GM12801 (cell line): ENCODE measurements around the gene NRN1L.

Experiments
- CTCF ChIP-seq: IDR thresholded peaks from one replicate; pipeline ENCODE4 v1.5.1; 2011; ENCODE audit warnings: control low read depth; ENCODE audit not compliant: insufficient read length; ENCODE audit errors: extremely low read depth

The NRN1L gene

DNA sequence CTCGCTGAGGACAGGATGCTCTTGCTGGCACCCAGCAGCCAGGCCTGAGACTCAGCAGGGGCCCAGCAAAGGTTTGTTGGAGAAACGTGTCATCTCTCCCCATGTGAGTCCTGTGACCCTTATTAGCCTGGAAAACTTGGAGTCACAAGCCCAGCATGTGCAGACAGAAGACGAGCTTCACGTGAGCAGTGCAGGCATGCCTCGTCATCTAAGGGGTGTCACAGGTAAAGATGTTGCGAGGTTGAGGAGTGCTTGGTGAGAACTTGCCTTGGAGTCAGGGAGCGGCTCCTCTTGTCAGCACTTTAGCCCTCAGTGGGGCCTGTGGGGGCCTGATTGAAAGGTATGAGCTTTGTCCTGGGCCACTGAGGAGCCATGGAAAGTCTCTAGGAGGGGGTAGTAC, 49.1 kb downstream of the NRN1L start:
- TF ChIP-seq CTCF, result no peak

DNA sequence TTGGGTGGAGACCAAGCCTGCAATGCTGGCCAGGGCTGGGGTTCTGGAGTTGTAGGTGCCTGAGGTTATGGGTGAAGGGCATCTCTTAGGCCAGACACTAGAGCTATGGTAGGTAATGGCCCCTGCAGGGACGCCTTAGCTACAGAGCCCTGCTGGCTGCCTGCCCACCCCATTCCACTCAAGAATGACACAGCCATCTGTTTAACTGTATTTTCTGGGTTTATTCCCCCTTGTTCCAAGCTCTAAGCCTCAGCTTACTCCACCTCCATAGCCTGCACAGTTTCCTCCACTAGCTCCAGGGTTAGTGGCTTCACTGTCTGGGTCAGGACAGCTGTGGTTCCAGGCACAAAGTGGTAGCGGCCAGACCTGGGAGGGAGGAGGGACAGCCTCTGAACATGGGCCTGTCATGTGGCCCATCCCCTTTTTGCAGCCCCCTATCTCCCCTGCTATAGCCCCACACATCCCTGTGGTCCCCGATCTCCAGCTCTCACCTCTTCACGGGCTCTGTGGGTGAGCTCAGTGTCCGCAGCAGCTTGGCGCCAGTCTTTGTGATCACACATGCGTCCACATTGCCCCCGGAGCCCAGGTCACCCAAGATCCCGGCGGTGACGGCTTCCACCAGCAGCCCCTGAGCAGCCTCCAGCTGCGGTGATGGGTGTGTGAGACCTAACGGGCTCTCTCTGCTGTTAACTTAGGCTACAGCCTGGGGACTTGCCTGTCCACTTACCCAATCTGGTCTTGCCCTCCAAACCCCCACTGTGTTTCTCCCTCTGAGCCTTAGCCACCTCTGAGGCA, 49.8 kb downstream of the NRN1L start:
- TF ChIP-seq CTCF, result no peak

DNA sequence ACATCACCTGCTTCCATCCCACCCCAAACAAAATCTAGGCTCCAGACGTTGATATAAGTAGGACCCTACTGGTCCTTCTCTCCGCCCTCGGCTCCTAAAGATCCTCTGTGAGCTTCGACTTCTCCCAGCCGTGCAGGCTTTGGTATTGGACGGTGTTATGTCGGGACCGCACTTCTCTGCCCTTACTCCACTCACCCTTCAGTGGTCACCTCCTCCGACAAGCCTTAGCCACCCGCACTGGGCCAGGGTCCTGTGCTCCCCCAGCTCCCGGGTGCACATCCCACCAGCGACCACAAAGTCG, 50.4 kb downstream of the NRN1L start:
- no peak for TF ChIP-seq CTCF

- TF ChIP-seq CTCF, result no peak
These were observed 50.9 kb downstream of the NRN1L start for GRCh38 chr16:67935402-67936123.
